ENCODE measurements around the gene ZNF22. TPM values are rescaled to one million over a fixed set of nuclear protein-coding genes. Genes with fewer than 3 reads are reported as not detected.

Gene ZNF22
- total and polyA plus RNA-seq, 7 donors, result 12.9 to 29.9 (median 18.3) TPM

DNA sequence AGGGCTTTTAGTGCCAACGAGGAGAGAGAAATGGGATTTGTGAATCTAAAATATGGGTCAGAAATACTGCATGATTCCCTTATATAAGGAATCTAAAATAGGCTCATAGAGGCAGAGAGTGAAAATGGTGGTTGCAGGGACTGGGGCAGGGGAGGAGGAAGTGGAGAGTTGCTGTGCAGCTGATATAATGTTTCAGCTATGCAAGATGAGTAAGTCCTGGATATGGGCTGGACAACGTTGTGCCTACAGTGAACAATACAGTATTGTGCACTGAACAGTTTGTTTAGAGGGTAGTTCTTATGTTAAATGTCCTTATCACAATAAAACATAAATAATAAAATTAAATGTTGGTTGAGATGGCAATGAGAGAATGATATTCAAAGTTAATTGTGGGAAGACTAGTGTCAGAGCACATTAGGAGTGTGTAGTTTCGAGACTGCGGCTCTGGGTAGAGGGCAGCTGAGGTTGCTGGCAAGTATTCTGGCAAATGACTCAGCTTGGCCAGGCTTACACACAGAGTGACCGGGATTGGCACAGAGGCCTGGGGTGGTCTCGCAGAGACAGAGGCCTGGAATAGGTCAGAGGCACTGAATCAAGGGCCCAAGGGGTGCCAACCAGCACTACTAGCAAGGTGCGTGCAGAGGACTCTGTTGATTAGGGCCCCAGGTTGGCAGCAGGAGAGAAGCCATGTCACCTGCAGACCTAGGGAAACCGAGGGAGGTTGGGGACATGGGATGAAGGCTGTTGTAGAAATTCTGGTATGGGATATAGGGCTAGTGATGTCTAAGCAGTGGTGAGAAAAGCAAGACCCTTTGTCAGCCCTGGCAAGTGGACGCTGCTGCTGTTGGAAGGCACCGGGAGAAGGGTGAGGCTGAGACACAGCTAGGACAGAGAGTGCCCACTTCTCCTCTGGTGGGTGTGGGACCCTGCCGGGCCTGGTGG, 19.3 kb upstream of the ZNF22 start:
- Histone ChIP-seq H3K9me3 (no peaks in the 10 kb centered on the region), H3K27me3 (no peaks in the 10 kb centered on the region), H3K4me3 (no peak overlapping the region), H3K4me1 (peaks cover 0 to 87% (median 66%) of the 10 kb centered on the region in 4 donors), H3K27ac (peak overlapping the region; percentile 88 to 92 (median 90)), H3K36me3 (peaks cover 8 to 45% (median 16%) of the 10 kb centered on the region in 4 donors)
- TF ChIP-seq EP300 (IDR thresholded peaks at IDR 0.05) (no peak), POLR2AphosphoS5 (IDR thresholded peaks at IDR 0.05) (peak in 3 of 4 donors; percentile 49 to 59 (median 51)), POLR2A (IDR thresholded peaks at IDR 0.05) (no peak)
- DNase-seq, result peak; percentile 83
- intact Hi-C loops (cut with DNase I), result loop anchor here (2.0 kb wide), 1 partner anchor 19 kb away; the partner anchor contains the start of gene ZNF22
- WGBS, 2 donors, result 58 to 72% methylated on average over 11 of the region's 11 CpGs

DNA sequence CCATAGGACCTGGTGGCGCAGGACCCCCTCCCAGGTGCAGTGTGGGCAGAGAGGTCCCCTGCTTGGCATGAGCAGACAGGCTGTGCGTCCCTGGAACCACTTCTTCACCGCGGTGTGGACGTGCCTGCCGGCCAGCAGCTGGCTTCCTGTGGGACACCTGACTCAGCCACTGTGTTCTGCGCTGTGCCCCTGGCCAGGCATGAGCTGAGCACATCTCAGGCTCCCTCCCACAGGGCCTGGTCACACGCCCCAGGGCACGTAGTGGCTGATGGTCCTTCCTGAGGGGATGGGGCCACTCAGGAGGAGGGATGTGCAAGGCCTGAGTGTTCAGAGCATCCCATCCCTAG, 18.6 kb upstream of the ZNF22 start:
- intact Hi-C loops (cut with DNase I), result no loop called here
- Histone ChIP-seq H3K4me3 (no peak overlapping the region), H3K27ac (peak overlapping the region; percentile 88 to 92 (median 90)), H3K27me3 (no peaks in the 10 kb centered on the region), H3K36me3 (peaks cover 8 to 40% (median 13%) of the 10 kb centered on the region in 4 donors), H3K4me1 (peaks cover 0 to 81% (median 60%) of the 10 kb centered on the region in 4 donors), H3K9me3 (no peaks in the 10 kb centered on the region)
- DNase-seq, result peak; percentile 72
- TF ChIP-seq POLR2A (IDR thresholded peaks at IDR 0.05) (no peak), POLR2AphosphoS5 (IDR thresholded peaks at IDR 0.05) (peak in 2 of 4 donors; percentile 38 to 60), EP300 (IDR thresholded peaks at IDR 0.05) (no peak)
- TF ChIP-seq, protein P1, sequence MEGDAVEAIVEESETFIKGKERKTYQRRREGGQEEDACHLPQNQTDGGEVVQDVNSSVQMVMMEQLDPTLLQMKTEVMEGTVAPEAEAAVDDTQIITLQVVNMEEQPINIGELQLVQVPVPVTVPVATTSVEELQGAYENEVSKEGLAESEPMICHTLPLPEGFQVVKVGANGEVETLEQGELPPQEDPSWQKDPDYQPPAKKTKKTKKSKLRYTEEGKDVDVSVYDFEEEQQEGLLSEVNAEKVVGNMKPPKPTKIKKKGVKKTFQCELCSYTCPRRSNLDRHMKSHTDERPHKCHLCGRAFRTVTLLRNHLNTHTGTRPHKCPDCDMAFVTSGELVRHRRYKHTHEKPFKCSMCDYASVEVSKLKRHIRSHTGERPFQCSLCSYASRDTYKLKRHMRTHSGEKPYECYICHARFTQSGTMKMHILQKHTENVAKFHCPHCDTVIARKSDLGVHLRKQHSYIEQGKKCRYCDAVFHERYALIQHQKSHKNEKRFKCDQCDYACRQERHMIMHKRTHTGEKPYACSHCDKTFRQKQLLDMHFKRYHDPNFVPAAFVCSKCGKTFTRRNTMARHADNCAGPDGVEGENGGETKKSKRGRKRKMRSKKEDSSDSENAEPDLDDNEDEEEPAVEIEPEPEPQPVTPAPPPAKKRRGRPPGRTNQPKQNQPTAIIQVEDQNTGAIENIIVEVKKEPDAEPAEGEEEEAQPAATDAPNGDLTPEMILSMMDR (IDR thresholded peaks at IDR 0.05), result no peak
- WGBS, 2 donors, result 82 to 93% methylated on average over 9 of the region's 9 CpGs

DNA sequence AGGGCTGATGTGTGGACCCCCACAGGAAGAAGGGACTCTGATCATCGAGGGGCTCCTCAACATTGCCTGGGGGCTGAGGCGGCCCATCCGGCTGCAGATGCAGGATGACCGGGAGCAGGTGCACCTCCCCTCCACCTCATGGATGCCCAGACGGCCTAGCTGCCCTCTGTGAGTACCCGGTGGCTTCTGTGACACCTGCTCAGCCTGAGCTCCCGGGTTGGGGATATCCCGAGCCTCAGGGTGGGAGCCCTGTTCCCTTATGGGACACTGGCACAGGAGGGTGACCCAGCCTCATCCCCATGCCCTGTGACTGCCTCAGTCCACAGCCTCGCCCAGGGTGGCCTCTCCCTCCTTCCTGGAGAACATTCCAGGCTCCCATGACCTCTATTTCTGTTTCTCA, 18.2 kb upstream of the ZNF22 start:
- H3K27ac ChIP-seq, result peak overlapping the region; percentile 88 to 92 (median 90)
- 89% methylated on average over 9 of the region's 9 CpGs for WGBS, 2 donors
- no peak overlapping the region for H3K4me3 ChIP-seq
- no peaks in the 10 kb centered on the region for H3K27me3 ChIP-seq
- H3K9me3 ChIP-seq, result no peaks in the 10 kb centered on the region
- TF ChIP-seq, protein P1 (IDR thresholded peaks at IDR 0.05), result no peak
- TF ChIP-seq POLR2AphosphoS5 (IDR thresholded peaks at IDR 0.05) (no peak), POLR2A (IDR thresholded peaks at IDR 0.05) (no peak), EP300 (IDR thresholded peaks at IDR 0.05) (no peak)
- intact Hi-C loops (cut with DNase I), result no loop called here
- peaks cover 8 to 36% (median 11%) of the 10 kb centered on the region in 4 donors for H3K36me3 ChIP-seq
- peaks cover 0 to 77% (median 56%) of the 10 kb centered on the region in 4 donors for H3K4me1 ChIP-seq
- peak; percentile 67 for DNase-seq

DNA sequence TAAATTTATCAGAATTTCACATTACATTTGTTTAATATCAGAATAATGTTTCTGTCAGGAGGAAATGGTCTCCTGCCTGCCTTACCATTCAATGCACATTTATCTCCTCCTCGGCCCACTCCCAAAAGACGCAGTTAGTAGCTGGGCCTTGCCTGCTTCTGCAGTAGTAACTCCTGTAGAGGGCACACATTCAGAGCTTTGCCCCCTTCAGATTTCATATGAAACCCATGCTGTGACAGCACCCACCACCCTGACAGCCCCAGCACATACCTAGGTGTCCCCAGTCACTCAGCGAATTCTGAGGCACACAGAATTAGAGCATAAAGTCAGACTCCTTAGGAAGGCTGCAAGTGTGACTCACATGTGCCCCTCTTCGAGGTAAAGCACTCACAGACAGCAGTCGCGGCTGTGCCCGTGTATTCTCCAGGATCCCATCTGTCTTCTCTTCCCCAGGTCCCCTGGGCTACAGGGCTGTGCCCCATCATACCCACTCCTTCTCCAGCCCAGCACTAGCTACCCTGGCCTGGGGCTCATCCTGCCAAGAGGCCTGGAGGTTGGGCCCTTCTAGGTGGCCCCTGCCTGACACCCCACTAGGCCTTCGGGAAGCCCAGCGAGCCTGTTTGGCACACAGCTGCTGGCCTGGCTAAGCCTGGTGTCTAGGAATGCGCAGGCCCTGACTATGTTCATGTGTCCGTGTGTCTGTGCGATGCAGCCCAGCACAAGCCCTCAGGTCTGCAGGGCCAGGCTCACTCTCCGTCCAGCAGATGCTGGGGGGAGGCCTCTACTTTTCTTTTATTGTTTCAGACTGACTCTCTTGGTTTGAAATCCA, 17.4 kb upstream of the ZNF22 start:
- WGBS, 2 donors, result 93 to 96% methylated on average over 13 of the region's 13 CpGs
- H3K9me3 ChIP-seq, result no peaks in the 10 kb centered on the region
- no peak overlapping the region for H3K4me3 ChIP-seq
- peaks cover 2 to 33% (median 10%) of the 10 kb centered on the region in 4 donors for H3K36me3 ChIP-seq
- TF ChIP-seq, protein P1 (IDR thresholded peaks at IDR 0.05), result no peak
- TF ChIP-seq POLR2A (IDR thresholded peaks at IDR 0.05), result no peak
- H3K4me1 ChIP-seq, result peaks cover 0 to 69% (median 48%) of the 10 kb centered on the region in 4 donors
- peak overlapping the region; percentile 51 to 92 (median 90) for H3K27ac ChIP-seq
- intact Hi-C loops (cut with DNase I), result no loop called here
- DNase-seq, result peak; percentile 59
- H3K27me3 ChIP-seq, result no peaks in the 10 kb centered on the region
